H9 (cell line): Measurements from ENCODE around the gene PIAS2. TPM values are rescaled to one million over a fixed set of nuclear protein-coding genes. Genes with fewer than 3 reads are reported as not detected.
"Not testable (repeated sequence)": the region's sequence is repeated elsewhere in the genome, so short reads cannot be mapped to it uniquely, and the experiment has no call there.

ENCODE experiments used
- DNase-seq: peaks from one replicate; pipeline ENCODE4 v3.0.0-alpha.2; 2017
- H2AFZ ChIP-seq: one replicate; pipeline ENCODE4 v1.6.1; 2013; ENCODE audit warnings: mild to moderate bottlenecking, low read length, control low read depth, moderate library complexity
- H2AK5ac ChIP-seq: 2 replicates; pipeline ENCODE4 v1.6.1; 2013; ENCODE audit warnings: low read length, control low read depth, mixed read lengths; ENCODE audit not compliant: insufficient read length
- H2BK120ac ChIP-seq: one replicate; pipeline ENCODE4 v1.6.1; 2013; ENCODE audit warnings: low read depth, mild to moderate bottlenecking, low read length, control low read depth, inconsistent platforms; ENCODE audit not compliant: poor library complexity, severe bottlenecking
- H2BK12ac ChIP-seq: 2 replicates; pipeline ENCODE4 v1.6.1; 2013; ENCODE audit warnings: low read length, control low read depth, mixed read lengths, low read depth; ENCODE audit not compliant: insufficient read length
- H2BK15ac ChIP-seq: 2 replicates; pipeline ENCODE4 v1.6.1; 2013; ENCODE audit warnings: low read depth, low read length, control low read depth
- H2BK20ac ChIP-seq: one replicate; pipeline ENCODE4 v1.6.1; 2013; ENCODE audit warnings: low read depth, mild to moderate bottlenecking, low read length, control low read depth, inconsistent platforms; ENCODE audit not compliant: poor library complexity, severe bottlenecking
- H2BK5ac ChIP-seq: 2 replicates; pipeline ENCODE4 v1.6.1; 2013; ENCODE audit warnings: low read length, control low read depth, mixed read lengths; ENCODE audit not compliant: insufficient read length
- H3K14ac ChIP-seq: 2 replicates; pipeline ENCODE4 v1.6.1; 2013; ENCODE audit warnings: low read length, control low read depth; ENCODE audit not compliant: insufficient read depth
- H3K18ac ChIP-seq: 2 replicates; pipeline ENCODE4 v1.6.1; 2013; ENCODE audit warnings: low read depth, mild to moderate bottlenecking, mixed read lengths, low read length, control low read depth; ENCODE audit not compliant: insufficient read length
- H3K23ac ChIP-seq: 2 replicates; pipeline ENCODE4 v1.6.1; 2013; ENCODE audit warnings: low read length, control low read depth, mixed read lengths, low read depth; ENCODE audit not compliant: insufficient read length
- H3K23me2 ChIP-seq: 2 replicates; pipeline ENCODE4 v1.6.1; 2013; ENCODE audit warnings: low read depth, mild to moderate bottlenecking, mixed read lengths, low read length, control low read depth; ENCODE audit not compliant: insufficient read length, poor library complexity, severe bottlenecking
- H3K27ac ChIP-seq: 2 replicates; pipeline ENCODE4 v1.5.1; 2013; ENCODE audit warnings: low read length, control low read depth, mixed read lengths, low read depth; ENCODE audit not compliant: insufficient read length
- H3K27me3 ChIP-seq: 2 replicates; pipeline ENCODE4 v1.6.1; 2013; ENCODE audit warnings: low read length, control low read depth, inconsistent platforms; ENCODE audit not compliant: insufficient read depth
- H3K4ac ChIP-seq: 2 replicates; pipeline ENCODE4 v1.6.1; 2013; ENCODE audit warnings: low read depth, mild to moderate bottlenecking, control low read depth, inconsistent platforms, low read length, moderate library complexity
- H3K4me1 ChIP-seq: 2 replicates; pipeline ENCODE4 v1.6.1; 2013; ENCODE audit warnings: low read length, control low read depth, inconsistent platforms; ENCODE audit not compliant: insufficient read depth
- H3K4me2 ChIP-seq: 2 replicates; pipeline ENCODE4 v1.6.1; 2013; ENCODE audit warnings: low read length, control low read depth, mixed read lengths; ENCODE audit not compliant: insufficient read length, insufficient read depth
- H3K56ac ChIP-seq: 2 replicates; pipeline ENCODE4 v1.6.1; 2013; ENCODE audit warnings: low read depth, mild to moderate bottlenecking, mixed read lengths, low read length, control low read depth; ENCODE audit not compliant: insufficient read length
- H3K79me1 ChIP-seq: 2 replicates; pipeline ENCODE4 v1.6.1; 2013; ENCODE audit warnings: low read depth, mild to moderate bottlenecking, moderate library complexity, low read length, control low read depth, inconsistent platforms; ENCODE audit not compliant: insufficient read depth, poor library complexity, severe bottlenecking
- H3K79me2 ChIP-seq: 2 replicates; pipeline ENCODE4 v1.6.1; 2013; ENCODE audit warnings: low read length, control low read depth, inconsistent platforms; ENCODE audit not compliant: insufficient read depth
- H3K9ac ChIP-seq: 2 replicates; pipeline ENCODE4 v1.6.1; 2013; ENCODE audit warnings: low read length, control low read depth, mixed read lengths; ENCODE audit not compliant: insufficient read length; ENCODE audit errors: extremely low read depth
- H3K9me3 ChIP-seq: one replicate; pipeline ENCODE4 v1.6.1; 2013; ENCODE audit warnings: low read depth, low read length, inconsistent platforms; ENCODE audit not compliant: control insufficient read depth
- H3T11ph ChIP-seq: one replicate; pipeline ENCODE4 v1.6.1; 2013; ENCODE audit warnings: mild to moderate bottlenecking, low read length, control low read depth, inconsistent platforms
- H4K20me1 ChIP-seq: one replicate; pipeline ENCODE4 v1.6.1; 2013; ENCODE audit not compliant: control insufficient read depth, insufficient read length, insufficient read depth
- H4K5ac ChIP-seq: 2 replicates; pipeline ENCODE4 v1.6.1; 2013; ENCODE audit warnings: low read depth, mild to moderate bottlenecking, mixed read lengths, low read length, control low read depth; ENCODE audit not compliant: insufficient read length
- H4K8ac ChIP-seq: replicated peaks from 2 replicates; pipeline ENCODE4 v1.6.1; 2013; ENCODE audit warnings: low read length, control low read depth, mixed read lengths, low read depth; ENCODE audit not compliant: insufficient read length
- H4K91ac ChIP-seq: 2 replicates; pipeline ENCODE4 v1.6.1; 2013; ENCODE audit warnings: low read depth, mild to moderate bottlenecking, moderate library complexity, mixed read lengths, low read length, control low read depth; ENCODE audit not compliant: insufficient read length
- H3K27ac Mint-ChIP-seq, 3 experiments: 2 replicates in 2 of 3; 3 replicates in 1 of 3; pipeline ENCODE4 v1.8.0; 2020 to 2021; ENCODE audit warnings: mixed read lengths in 3 of 3, mild to moderate bottlenecking in 1 of 3, moderate library complexity in 1 of 3
- H3K27me3 Mint-ChIP-seq: 2 replicates; pipeline ENCODE4 v1.8.0; 2021; ENCODE audit warnings: low read depth, mild to moderate bottlenecking, moderate library complexity, mixed read lengths
- H3K36me3 Mint-ChIP-seq, 3 experiments: 2 replicates in 2 of 3; 3 replicates in 1 of 3; pipeline ENCODE4 v1.8.0; 2020 to 2021; ENCODE audit warnings: low read depth in 3 of 3, mixed read lengths in 3 of 3; ENCODE audit not compliant: insufficient read depth in 1 of 3
- H3K4me1 Mint-ChIP-seq, 2 experiments: 2 replicates each; pipeline ENCODE4 v1.8.0; 2020; ENCODE audit warnings: mixed read lengths in 2 of 2
- H3K4me3 Mint-ChIP-seq, 2 experiments: 2 replicates in 1 of 2; 3 replicates in 1 of 2; pipeline ENCODE4 v1.8.0; 2020 to 2021; ENCODE audit warnings: mild to moderate bottlenecking in 2 of 2, mixed read lengths in 2 of 2, moderate library complexity in 1 of 2
- H3K9me3 Mint-ChIP-seq, 2 experiments: 2 replicates in 1 of 2; 3 replicates in 1 of 2; pipeline ENCODE4 v1.8.0; 2020; ENCODE audit warnings: mild to moderate bottlenecking in 2 of 2, mixed read lengths in 2 of 2, moderate library complexity in 1 of 2
- CTCF ChIP-seq: fragments of 200-600 bp; sonication (generic); conservative IDR thresholded peaks from 3 replicates; pipeline ENCODE4 v1.8.0; 2021; ENCODE audit warnings: antibody characterized with exemption, mild to moderate bottlenecking
- WGBS: extraction: QIAGEN DNeasy Blood & Tissue Kit; methylation state at CpG from one replicate; pipeline ENCODE4 v1.1.7; 2013; ENCODE audit warnings: missing lambda C conversion rate, low lambda C conversion rate, mixed read lengths; ENCODE audit not compliant: insufficient read length; ENCODE audit errors: extremely low coverage; 5-methylcytosine and 5-hydroxymethylcytosine counted together
- total RNA-seq: library from RNA; stranded (reverse); gene quantifications from 2 replicates; pipeline ENCODE4 v1.2.1, GENCODE V29; 2021

PIAS2 gene
- total RNA-seq, 1 experiment from 2014 or later, result 58.4 TPM

- Histone ChIP-seq H3K23me2 (no peaks in the 10 kb centered on the region), H3K27ac (no peak overlapping the region), H3K9ac (no peak overlapping the region), H3K9me3 (no peaks in the 10 kb centered on the region), H3K56ac (no peak overlapping the region), H3K27me3 (no peaks in the 10 kb centered on the region), H2BK5ac (no peak overlapping the region), H3K4ac (no peak overlapping the region), H3K79me2 (no peaks in the 10 kb centered on the region), H2BK20ac (no peak overlapping the region), H2BK120ac (no peak overlapping the region), H2BK12ac (no peak overlapping the region), H3K4me1 (no peaks in the 10 kb centered on the region), H2AK5ac (no peak overlapping the region), H3K4me2 (no peak overlapping the region), H3K18ac (no peak overlapping the region), H3T11ph (no peak overlapping the region), H3K79me1 (no peaks in the 10 kb centered on the region), H4K20me1 (no peaks in the 10 kb centered on the region), H3K23ac (no peak overlapping the region), H4K8ac (no peak overlapping the region), H2BK15ac (no peak overlapping the region), H2AFZ (no peak overlapping the region), H3K14ac (no peak overlapping the region), H4K91ac (no peak overlapping the region), H4K5ac (no peak overlapping the region)
- no CpG with 5 or more reads among the region's 5 CpGs for WGBS
- Mint-ChIP-seq H3K4me3 (no peak overlapping the region), H3K4me1 (peaks cover 23 to 32% of the 10 kb centered on the region in 2 experiments), H3K36me3 (no peaks in the 10 kb centered on the region), H3K27me3 (no peaks in the 10 kb centered on the region), H3K9me3 (no peaks in the 10 kb centered on the region), H3K27ac (peak overlapping the region in 1 of 3 experiments; percentile 69; a peak in 2 of 7 replicates)
- no peak for DNase-seq
- TF ChIP-seq CTCF, result no peak
Measured at GRCh38 chr18:46809145-46809544, 108.2 kb downstream of the PIAS2 start.

GRCh38 chr18:46795945-46796344 is 121.4 kb downstream of the PIAS2 start:
- no CpG with 5 or more reads among the region's 6 CpGs for WGBS
- H4K91ac ChIP-seq, H3K23ac ChIP-seq, H3K18ac ChIP-seq, H3K79me1 ChIP-seq, H3T11ph ChIP-seq, H3K27me3 Mint-ChIP-seq, H3K4me1 ChIP-seq, H3K27ac Mint-ChIP-seq, H3K4me2 ChIP-seq, H3K4ac ChIP-seq, H3K79me2 ChIP-seq, H3K23me2 ChIP-seq, H3K14ac ChIP-seq, H3K9me3 ChIP-seq, H3K36me3 Mint-ChIP-seq, H2BK15ac ChIP-seq, H4K20me1 ChIP-seq, H3K4me3 Mint-ChIP-seq, H3K27me3 ChIP-seq, H2BK120ac ChIP-seq, H2BK5ac ChIP-seq, H2BK12ac ChIP-seq, H3K9ac ChIP-seq, H3K27ac ChIP-seq, H3K9me3 Mint-ChIP-seq, H2BK20ac ChIP-seq, DNase-seq, H4K5ac ChIP-seq, H2AK5ac ChIP-seq, H3K56ac ChIP-seq, H4K8ac ChIP-seq, H2AFZ ChIP-seq: not testable (repeated sequence)
- H3K4me1 Mint-ChIP-seq, result peaks cover 10 to 15% of the 10 kb centered on the region in 2 experiments
